IPS-15b (cell line): ENCODE results near the gene MVB12B.

ENCODE experiments used
- H3K27me3 ChIP-seq: one replicate; pipeline ENCODE4 v1.6.1; 2013; ENCODE audit warnings: low read length; ENCODE audit not compliant: control insufficient read depth, insufficient read depth
- H3K36me3 ChIP-seq: one replicate; pipeline ENCODE4 v1.6.1; 2013; ENCODE audit warnings: low read length; ENCODE audit not compliant: control insufficient read depth, insufficient read depth
- H3K4me1 ChIP-seq: one replicate; pipeline ENCODE4 v1.6.1; 2013; ENCODE audit warnings: mild to moderate bottlenecking, low read length; ENCODE audit not compliant: control insufficient read depth, insufficient read depth
- H3K4me3 ChIP-seq: one replicate; pipeline ENCODE4 v1.5.1; 2013; ENCODE audit warnings: low read depth, low read length
- H3K9ac ChIP-seq: one replicate; pipeline ENCODE4 v1.6.1; 2013; ENCODE audit warnings: low read depth, mild to moderate bottlenecking, low read length
- H3K9me3 ChIP-seq: one replicate; pipeline ENCODE4 v1.6.1; 2013; ENCODE audit warnings: mild to moderate bottlenecking, low read length; ENCODE audit not compliant: control insufficient read depth, insufficient read depth

The MVB12B gene

DNA sequence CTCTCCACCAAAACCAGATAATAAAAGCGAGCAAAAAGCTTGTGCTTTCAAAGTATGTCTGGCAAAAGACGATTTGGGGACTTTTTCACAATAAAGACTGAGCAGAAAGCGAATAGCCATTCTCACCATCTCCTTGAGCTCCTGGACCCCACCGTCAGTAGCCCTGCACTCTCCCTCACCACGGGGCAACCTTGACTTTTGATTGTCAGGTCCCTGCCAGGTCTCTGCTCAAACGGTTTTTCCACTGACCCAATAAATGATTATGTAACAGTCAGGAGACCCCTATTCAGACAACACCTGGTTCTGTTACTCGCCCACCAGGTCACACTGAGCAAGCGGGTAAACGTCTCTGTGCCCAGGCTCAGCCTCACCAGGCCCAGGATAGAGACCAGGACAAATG is 131.3 kb downstream of the MVB12B start:
- no peak overlapping the region for H3K9ac ChIP-seq
- no peaks in the 10 kb centered on the region for H3K27me3 ChIP-seq
- H3K36me3 ChIP-seq = no peaks in the 10 kb centered on the region

DNA sequence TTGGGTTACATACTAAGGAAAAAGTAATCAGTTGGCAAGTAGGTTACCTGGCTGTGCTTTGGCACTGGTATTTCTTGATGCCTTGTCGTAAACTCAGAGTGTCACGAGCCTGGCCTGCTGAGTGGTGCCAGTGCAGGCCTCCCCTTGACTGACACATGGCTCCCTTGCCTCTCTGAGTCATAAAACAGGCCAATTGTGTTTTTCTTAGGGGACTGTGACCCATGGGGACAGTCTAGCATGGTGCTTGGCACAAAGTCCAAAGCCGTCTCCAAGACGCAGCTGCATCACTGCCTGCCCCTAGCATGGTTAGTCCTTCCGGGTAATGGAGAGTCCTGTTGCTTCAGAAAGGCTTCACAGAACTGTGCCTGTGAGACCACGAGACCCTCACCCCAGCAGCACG is 132.5 kb downstream of the MVB12B start:
- no peaks in the 10 kb centered on the region for H3K4me1 ChIP-seq
- H3K36me3 ChIP-seq = no peaks in the 10 kb centered on the region
- H3K9me3 ChIP-seq = no peaks in the 10 kb centered on the region
- no peak overlapping the region for H3K4me3 ChIP-seq
- H3K27me3 ChIP-seq = no peaks in the 10 kb centered on the region
- no peak overlapping the region for H3K9ac ChIP-seq

More for the DNA sequence above, 131.3 kb downstream of the MVB12B start:
- Histone ChIP-seq H3K4me3 (no peak overlapping the region), H3K4me1 (no peaks in the 10 kb centered on the region), H3K9me3 (no peaks in the 10 kb centered on the region)

DNA sequence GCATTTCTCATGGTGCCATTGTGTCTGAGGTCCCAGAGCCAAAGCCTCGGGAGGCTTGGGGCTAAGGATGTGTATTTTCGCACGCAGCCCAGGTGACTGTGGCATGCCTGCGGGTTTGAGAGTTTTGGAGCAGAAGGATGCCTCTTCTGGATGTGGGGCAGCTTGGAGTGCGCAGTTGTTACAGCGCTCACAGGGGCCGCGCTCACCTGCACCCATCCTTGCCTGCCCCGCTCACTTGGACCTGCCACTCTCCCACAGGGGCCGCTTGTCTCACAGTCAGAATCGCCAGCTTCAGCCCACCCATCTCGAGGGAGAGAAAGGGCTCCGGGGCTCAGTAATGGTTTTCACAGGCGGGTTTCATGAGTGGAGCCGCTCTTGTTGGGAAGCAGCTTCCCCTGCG is 132.9 kb downstream of the MVB12B start:
- H3K9ac ChIP-seq = no peak overlapping the region
- no peaks in the 10 kb centered on the region for H3K27me3 ChIP-seq
- H3K4me3 ChIP-seq = no peak overlapping the region
- no peaks in the 10 kb centered on the region for H3K4me1 ChIP-seq
- H3K9me3 ChIP-seq = no peaks in the 10 kb centered on the region
- H3K36me3 ChIP-seq = no peaks in the 10 kb centered on the region

DNA sequence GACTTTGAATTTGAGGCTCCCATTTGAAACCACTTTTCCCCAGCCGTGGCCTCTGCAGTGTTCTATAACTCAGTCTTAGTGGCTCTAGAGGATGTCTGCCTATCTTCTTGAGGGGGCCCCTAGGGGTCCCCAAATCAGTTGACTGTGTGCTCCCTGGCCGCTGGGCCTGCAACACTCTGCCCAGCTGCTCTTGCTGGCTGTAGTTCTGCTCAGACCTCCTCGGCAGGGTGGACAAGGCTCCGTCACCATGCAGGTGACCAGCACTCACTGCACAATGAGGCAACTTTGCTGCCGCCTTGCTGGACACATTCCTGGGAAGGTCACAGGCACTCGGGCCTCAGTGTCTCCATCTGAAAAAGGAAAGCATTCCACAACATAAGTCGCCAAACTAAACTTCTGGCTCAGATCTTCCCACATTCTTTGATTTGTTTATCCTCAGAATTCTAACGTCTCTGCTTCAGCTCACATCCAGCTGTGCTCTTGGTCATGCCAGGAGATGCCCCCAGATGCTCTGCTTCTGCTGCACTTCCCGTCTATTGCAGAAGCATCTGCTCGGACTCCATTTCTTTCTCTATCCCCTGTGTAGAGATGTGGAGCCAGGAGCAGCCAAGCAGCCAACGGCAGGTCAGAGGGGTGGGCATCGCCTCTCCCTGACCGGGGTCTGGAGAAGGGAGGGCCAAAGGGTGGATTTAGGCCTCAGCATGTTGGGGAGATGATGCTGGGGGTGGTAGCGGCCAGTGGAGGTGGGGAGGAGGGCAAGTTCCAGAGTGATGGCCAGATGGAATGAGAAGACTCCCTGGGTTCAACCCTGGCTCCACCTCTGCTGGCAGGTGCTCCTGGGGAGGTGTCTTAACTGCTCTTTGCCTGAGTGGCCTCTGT is 133.6 kb downstream of the MVB12B start:
- no peaks in the 10 kb centered on the region for H3K9me3 ChIP-seq
- H3K36me3 ChIP-seq = no peaks in the 10 kb centered on the region
- H3K4me3 ChIP-seq = no peak overlapping the region
- H3K27me3 ChIP-seq = no peaks in the 10 kb centered on the region
- no peak overlapping the region for H3K9ac ChIP-seq
- no peaks in the 10 kb centered on the region for H3K4me1 ChIP-seq

DNA sequence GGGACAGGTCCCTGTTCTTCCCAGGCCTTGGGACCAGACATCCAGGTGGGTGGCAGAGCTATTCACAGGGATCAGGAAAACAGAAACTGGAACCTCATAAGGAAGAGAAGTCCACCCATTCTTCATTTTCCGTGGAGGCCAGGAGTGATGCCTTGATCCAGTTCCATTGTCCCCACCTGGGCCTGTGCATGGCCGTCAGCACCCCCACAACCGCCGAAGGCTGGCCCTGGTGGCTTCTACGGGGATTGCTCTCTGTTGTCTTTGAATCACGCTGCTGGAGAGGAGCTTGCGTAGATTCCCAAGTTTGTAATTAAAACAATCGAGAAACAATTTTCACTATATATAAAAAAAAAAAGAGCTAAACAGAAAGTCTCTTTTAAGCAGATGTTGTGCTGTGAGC is 134.4 kb downstream of the MVB12B start:
- H3K27me3 ChIP-seq = no peaks in the 10 kb centered on the region
- no peaks in the 10 kb centered on the region for H3K4me1 ChIP-seq

DNA sequence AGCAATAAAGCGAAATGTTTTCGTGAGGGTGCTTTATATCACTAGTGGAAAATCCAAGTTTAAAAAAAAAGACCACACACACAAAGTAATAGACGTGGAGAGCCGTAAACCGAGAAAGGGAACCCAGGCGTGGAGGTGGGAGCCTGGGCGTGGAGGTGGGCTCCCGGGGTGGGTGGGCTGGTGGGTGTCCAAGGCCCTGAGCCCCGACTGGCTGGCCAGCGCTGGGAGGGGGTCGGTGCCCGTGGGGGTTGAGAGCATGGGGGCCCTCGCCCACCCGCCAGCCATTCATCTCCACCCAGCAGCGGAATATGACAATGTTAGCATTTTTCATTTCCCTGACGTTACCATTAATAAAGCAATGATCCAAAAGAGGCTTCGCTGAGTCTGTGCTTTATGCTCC is 135.0 kb downstream of the MVB12B start:
- Histone ChIP-seq H3K36me3 (no peaks in the 10 kb centered on the region), H3K9me3 (no peaks in the 10 kb centered on the region), H3K9ac (no peak overlapping the region), H3K4me3 (no peak overlapping the region), H3K27me3 (no peaks in the 10 kb centered on the region), H3K4me1 (no peaks in the 10 kb centered on the region)

More for the DNA sequence above, 134.4 kb downstream of the MVB12B start:
- H3K9ac ChIP-seq = no peak overlapping the region
- H3K36me3 ChIP-seq = no peaks in the 10 kb centered on the region
- H3K4me3 ChIP-seq = no peak overlapping the region
- no peaks in the 10 kb centered on the region for H3K9me3 ChIP-seq

DNA sequence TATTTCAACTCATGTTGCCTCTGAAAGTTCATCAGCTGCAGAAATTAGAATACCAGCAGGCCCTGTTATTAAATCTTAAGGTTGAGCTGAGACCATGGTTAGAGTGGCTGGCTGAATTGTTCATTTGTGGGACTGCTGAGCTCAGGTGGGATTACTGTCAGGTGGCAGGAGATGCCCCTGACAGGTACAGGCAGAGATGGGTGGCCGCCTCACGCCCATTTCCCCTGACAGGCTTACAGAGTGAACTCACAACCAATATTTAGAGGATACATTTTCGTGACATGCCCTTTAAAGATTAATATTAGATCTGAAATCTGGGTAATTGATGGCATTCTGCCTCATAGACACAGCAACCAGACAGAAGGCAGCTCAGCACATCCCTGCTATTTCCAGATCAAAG is 136.0 kb downstream of the MVB12B start:
- Histone ChIP-seq H3K4me3 (no peak overlapping the region), H3K27me3 (no peaks in the 10 kb centered on the region), H3K9ac (no peak overlapping the region), H3K9me3 (no peaks in the 10 kb centered on the region), H3K4me1 (no peaks in the 10 kb centered on the region), H3K36me3 (no peaks in the 10 kb centered on the region)

DNA sequence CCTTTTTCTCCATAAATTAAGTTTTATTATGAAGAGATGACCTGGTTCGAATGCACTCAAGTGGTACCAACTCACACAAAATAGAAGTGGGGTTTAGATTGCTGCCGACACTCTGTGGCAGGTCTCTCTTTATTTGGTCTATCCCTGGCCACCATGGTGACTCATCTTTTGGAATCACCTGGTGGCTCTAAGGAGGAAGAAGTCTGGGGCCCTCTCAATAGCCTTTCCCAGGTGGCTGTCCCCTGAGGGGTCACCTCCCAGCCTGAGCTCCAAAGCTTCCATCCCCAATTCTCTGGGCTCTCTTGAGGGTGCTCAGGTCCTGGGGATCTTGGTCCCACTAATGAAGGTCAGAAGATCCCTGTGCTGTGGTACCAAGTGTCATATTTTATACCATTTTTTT is 136.8 kb downstream of the MVB12B start:
- Histone ChIP-seq H3K27me3 (no peaks in the 10 kb centered on the region), H3K4me1 (no peaks in the 10 kb centered on the region), H3K9me3 (no peaks in the 10 kb centered on the region), H3K9ac (no peak overlapping the region), H3K36me3 (no peaks in the 10 kb centered on the region), H3K4me3 (no peak overlapping the region)

DNA sequence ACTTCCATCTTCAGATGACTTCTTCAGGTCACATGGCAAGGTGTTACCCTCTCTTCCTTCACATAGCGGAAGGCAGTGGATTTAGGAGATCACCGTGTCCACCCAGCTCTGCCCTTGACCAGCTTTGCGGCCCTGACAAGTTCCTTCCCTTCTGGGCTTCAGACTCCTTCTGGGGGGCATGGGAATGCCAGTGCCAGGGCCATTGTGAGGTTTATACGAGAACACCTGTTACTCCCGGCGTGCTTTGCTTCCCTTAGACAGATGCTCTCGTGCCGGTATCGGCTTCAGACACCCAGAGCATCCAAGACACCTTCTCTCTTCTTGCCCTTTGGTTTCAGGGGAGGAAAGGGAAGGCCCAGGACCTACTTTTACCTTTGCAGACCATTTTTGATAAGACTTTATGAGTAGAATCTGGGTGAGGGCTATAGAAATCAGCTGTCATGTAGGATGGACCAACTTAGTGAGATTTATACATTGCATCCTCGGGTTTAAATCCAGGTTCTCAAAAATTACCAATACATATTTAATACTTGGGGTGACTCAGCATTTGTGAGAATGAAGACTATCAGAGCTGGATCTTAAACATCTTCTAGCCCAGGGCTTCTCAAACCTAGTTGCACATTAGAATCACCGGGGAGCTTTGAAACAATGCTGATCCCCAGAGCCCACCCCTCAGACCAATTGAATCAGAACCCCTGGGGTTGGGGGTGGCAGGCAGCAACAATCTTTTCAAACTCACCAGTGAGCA is 138.2 kb downstream of the MVB12B start:
- Histone ChIP-seq H3K4me1 (no peaks in the 10 kb centered on the region), H3K4me3 (no peak overlapping the region), H3K27me3 (no peaks in the 10 kb centered on the region), H3K36me3 (no peaks in the 10 kb centered on the region), H3K9me3 (no peaks in the 10 kb centered on the region), H3K9ac (no peak overlapping the region)

DNA sequence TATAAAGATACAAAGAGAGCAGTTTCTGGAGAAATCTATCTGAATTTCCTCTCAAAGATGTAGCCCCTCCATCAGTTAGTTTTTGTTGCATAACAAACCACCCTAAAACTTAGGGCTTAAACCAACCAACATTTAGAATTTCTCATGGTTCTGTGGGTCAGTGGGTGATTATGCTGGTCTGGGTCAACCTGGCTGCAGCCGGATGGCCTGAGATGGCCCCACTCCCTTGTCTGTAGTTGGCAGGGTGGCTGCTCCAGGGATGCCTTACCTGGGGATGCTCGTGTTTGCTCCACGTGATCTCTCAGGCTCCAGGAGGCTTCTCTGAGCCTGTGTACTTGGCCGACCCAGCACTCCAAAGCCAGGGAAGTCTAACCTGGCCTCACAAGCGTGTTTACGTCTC is 139.3 kb downstream of the MVB12B start:
- H3K27me3 ChIP-seq = no peaks in the 10 kb centered on the region
- no peak overlapping the region for H3K4me3 ChIP-seq
- no peaks in the 10 kb centered on the region for H3K36me3 ChIP-seq
- H3K9ac ChIP-seq = no peak overlapping the region
- H3K9me3 ChIP-seq = no peaks in the 10 kb centered on the region
- no peaks in the 10 kb centered on the region for H3K4me1 ChIP-seq

DNA sequence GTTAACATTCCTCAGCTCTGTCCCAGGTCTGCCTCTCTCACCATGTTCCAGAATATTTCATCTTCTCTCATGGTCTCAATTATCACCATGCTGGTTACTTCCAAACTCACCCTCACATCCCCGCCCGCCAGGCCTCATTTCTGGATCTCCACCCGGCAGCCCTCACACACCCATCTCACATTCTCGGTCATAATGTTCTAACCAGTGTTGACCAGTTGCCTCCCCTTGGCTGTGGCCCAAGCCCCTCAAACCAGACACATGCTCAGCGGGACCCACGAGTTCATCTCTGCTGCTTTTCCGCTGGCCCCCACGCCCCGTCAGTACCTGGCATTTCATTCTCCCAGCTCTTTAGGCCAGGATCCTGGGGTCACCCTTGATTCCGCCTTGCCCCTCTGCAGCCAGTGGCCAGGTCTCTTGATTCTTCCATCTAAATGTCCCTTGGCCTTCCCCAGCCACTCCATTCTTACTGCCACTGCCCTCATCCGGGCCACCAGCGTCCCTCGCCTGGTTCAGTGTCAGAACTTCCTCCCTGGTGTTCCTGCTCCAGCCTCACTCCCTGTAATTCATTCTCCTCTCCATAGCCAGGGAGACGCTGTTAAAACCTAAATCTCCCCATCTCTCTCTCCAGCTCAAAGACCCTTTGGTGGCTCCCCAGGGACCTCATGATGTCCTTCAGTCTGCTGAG is 141.7 kb downstream of the MVB12B start:
- no peaks in the 10 kb centered on the region for H3K9me3 ChIP-seq

More for the DNA sequence above, 141.7 kb downstream of the MVB12B start:
- H3K4me3 ChIP-seq = no peak overlapping the region
- H3K9ac ChIP-seq = no peak overlapping the region
- peaks cover 4% of the 10 kb centered on the region for H3K4me1 ChIP-seq
- H3K27me3 ChIP-seq = no peaks in the 10 kb centered on the region
- no peaks in the 10 kb centered on the region for H3K36me3 ChIP-seq
